GM19438 (cell line): ENCODE measurements around the gene NKAPD1.
"Not testable (repeated sequence)": the region's sequence is repeated elsewhere in the genome, so short reads cannot be mapped to it uniquely, and the experiment has no call there.

Experiments
- ATAC-seq: cut with Tn5 transposase; IDR thresholded peaks from one replicate; pipeline ENCODE4 v1.9.1; 2021; ENCODE audit warnings: low read depth; ENCODE audit not compliant: unreplicated experiment

The NKAPD1 gene, protein sequence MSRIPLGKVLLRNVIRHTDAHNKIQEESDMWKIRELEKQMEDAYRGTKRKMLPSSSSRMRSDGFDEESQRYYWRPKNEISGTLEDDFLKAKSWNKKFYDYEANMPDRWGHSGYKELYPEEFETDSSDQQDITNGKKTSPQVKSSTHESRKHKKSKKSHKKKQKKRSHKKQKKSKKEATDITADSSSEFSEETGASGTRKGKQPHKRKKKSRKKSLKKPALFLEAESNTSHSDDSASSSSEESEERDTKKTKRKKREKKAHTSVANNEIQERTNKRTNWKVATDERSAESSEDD

GRCh38 chr11:112073941-112074811 is at the start of gene NKAPD1, which contains the start of gene PIH1D2:
TSS of gene NKAPD1 (plus strand) at chr11:112074299. CDS start at chr11:112075575, 1,276 bp downstream.
TSS of gene PIH1D2 (minus strand) at chr11:112074017. CDS start at chr11:112073174, 843 bp downstream.
- ATAC-seq: peak; percentile 87

DNA sequence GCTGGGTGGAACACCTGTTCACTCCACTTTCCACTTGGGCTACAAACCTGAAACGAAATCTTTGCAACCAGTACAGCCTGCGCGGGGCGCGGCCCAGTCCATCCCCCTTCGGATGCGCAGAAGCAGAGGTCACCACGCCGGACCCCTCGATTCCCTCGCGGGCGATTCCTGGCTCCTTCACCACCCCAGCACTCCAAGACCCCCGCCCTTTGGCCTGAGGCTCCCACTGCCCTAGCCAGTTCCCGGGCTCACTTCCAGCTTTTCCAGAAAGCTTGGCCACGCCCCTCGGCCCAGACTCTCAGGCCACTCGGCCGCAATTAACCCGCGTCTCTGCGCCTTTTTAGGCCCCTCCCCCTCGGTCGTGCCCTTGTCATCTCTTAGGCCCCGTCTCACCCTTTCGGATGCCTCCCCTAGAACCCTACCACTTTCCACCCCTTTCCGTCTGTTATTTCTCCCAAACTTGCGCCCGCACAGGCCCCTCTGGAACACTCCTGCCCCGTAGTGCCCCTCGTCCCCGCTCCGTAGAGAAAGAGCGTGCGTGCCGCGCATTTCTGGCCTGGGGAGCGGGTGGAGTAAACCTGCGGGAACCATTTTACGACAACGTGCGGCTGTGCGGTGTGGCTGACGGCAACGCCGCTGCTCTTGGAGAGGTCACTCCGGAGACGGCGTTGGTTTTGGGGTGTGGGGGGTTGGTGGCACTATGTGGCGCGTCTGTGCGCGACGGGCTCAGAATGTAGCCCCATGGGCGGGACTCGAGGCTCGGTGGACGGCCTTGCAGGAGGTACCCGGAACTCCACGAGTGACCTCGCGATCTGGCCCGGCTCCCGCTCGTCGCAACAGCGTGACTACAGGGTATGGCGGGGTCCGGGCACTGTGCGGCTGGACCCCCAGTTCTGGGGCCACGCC is 49.1 kb upstream of the NKAPD1 start, which contains the start of gene DLAT:
DLAT (plus strand) TSS at position 636 of the 906 bp plus-strand sequence; CDS start at position 701, 65 bp downstream.
- ATAC-seq: peak; percentile 76

- ATAC-seq: peak; percentile 4
Measured at GRCh38 chr11:112025707-112026106, 48.4 kb upstream of the NKAPD1 start.

- not testable (repeated sequence) for ATAC-seq
Measured at GRCh38 chr11:112026784-112027410, 47.2 kb upstream of the NKAPD1 start.

DNA sequence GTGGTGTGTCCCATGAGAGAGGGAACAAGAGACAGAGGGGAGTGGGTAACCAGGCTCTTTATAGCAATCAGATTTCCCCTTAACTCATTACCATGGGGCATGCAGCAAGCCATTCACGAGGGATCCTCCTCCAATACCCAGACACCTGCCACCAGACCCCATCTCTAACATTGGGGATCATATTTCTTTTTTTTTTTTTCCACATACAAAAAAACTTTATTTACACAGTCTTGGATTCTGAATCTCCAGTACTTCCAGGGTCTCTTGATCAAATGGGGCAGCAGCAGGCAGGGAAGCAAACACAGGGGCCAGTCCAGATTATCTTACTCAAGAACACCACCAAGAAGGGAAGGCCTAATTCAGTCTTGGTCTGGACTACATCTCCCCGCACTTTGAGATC is 44.6 kb upstream of the NKAPD1 start:
- ATAC-seq: no peak

- ATAC-seq: no peak
Measured at GRCh38 chr11:112033902-112034301, 40.2 kb upstream of the NKAPD1 start.

DNA sequence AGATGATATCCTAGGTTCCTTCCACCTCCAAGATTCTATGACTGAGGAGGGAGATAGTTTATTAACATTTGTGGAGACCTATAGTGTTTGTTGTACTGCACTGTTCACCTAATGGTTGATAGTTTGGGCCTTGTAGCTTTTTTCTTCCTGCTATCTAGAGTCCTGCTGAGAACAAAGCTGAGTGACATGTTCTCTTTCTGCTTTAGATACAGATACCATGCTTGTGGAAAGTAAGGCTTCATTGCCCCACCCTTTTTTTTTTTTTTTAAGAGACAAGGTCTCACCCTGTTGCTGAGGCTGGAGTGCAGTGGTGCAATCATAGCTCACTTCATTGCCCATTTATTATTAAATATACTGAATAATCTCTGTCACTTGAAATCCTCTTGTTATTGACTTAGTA is 36.6 kb upstream of the NKAPD1 start:
- ATAC-seq: no peak

- no peak for ATAC-seq
Measured at GRCh38 chr11:112042161-112042960, 31.7 kb upstream of the NKAPD1 start.

DNA sequence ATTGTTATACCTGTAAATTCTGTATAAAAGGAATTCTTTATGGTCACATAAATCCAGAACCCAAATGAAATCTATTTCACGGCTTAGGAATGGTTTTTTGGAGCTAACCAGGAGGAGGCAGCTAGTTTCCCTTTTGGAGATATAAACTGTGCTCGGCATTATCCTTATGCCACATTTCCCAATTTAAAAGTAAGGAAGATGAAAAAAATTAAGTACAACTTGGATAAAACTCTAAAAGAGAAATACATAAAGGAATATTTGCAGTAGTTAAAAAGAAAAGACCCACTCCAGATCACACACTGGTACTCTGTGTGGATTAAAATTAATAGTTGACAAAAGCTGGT is 31.2 kb upstream of the NKAPD1 start:
- no peak for ATAC-seq

DNA sequence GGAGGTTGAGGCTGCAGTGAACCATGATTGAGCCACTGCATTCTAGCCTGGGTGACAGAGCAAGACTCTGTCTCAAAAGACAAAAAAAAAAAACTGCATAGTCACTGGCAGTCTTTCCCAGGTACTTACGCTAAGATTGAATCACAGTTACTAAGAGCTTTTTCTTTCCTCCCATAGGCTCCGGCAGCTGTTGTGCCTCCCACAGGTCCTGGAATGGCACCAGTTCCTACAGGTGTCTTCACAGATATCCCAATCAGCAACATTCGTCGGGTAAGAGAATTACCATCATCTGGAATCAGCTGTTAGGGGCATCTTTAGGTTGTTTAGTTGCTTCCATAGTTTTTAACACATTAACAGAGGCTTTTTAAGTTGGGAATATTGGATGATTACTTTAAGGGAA is 29.1 kb upstream of the NKAPD1 start:
- no peak for ATAC-seq

DNA sequence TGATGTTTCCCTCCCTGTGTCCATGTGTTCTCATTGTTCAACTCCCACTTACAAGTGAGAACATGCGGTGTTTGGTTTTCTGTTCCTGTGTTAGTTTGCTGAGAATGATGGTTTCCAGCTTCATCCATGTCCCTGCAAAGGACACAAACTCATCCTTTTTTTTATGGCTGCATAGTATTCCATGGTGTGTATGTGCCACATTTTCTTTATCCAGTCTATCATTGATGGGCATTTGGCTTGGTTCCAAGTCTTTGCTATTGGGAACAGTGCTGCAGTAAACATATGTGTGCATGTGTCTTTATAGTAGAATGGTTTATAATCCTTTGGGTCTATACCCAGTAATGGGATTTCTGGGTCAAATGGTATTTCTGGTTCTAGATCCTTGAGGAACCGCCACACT is 27.5 kb upstream of the NKAPD1 start:
- not testable (repeated sequence) for ATAC-seq

DNA sequence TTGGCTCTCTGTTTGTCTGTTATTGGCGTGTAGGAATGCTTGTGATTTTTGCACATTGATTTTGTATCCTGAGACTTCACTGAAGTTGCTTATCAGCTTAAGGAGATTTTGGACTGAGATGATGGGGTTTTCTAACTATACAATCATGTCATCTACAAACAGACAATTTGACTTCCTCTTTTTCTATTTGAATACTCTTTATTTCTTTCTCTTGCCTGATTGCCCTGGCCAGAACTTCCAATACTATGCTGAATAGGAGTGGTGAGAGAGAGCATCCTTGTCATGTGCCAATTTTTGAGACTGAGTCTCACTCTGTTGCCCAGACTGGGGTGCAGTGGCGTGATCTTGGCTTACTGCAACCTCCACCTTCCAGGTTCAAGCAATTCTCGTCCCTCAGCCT is 25.8 kb upstream of the NKAPD1 start:
- not testable (repeated sequence) for ATAC-seq

DNA sequence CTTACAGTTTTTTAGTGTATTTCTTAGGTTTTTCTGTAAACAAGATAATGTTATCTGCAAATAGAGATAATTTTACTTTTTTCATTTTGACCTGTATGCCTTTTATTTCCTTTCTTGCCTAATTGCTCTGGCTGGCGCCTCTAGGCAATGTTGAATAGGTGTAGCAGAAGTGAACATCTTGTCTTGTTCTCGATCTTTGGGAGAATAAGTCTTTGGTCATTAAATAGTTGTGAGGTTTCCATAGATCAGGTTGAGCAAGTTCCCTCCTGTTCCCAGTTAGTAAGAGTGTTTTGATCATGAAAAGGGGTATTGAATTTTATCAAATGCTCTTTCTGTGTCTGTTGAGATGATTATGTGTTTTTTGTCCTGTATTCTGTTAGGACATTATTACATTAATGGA is 24.3 kb upstream of the NKAPD1 start:
- no peak for ATAC-seq

GRCh38 chr11:112050721-112051120 is 23.4 kb upstream of the NKAPD1 start:
- ATAC-seq: peak; percentile 81

GRCh38 chr11:112051768-112052167 is 22.3 kb upstream of the NKAPD1 start:
- ATAC-seq: no peak

DNA sequence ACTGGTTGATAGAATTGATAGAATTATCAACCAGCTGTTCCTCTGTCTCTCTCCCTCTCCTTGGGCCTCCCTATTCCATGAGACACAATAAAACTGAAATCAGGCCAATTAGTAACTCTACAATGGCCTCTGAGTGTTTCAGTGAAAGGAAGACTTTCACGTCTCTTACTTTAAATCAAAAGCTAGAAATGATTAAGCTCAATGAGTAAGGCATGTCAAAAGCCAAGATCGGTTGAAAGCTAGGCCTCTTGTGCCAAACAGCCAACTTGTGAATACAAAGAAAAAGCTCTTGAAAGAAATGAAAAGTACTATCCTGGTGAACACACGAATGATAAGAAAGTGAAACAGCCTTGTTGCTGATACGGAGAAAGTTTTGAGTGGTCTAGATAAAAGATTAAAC is 16.9 kb upstream of the NKAPD1 start:
- no peak for ATAC-seq

GRCh38 chr11:112058103-112058502 is 16.0 kb upstream of the NKAPD1 start:
- no peak for ATAC-seq

- ATAC-seq: no peak
Measured at GRCh38 chr11:112062923-112063322, 11.2 kb upstream of the NKAPD1 start.

DNA sequence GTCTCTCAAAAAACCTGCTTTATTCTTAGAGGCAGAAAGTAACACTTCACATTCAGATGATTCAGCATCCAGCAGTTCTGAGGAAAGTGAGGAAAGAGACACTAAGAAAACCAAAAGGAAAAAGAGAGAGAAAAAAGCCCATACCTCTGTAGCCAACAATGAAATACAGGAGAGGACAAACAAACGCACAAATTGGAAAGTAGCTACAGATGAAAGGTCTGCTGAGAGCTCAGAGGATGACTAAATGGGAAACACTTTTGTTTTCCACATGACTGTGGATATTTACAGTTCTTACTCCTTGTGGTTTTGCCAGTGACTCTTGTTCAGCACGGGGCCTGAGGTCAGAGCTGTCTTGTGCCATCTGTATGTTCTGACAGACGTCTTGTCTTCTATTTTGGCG is 8.6 kb downstream of the NKAPD1 start:
- no peak for ATAC-seq
